HepG2 (cell line): Measurements from ENCODE around the gene MAPK14. TPM values are rescaled to one million over a fixed set of nuclear protein-coding genes. Genes with fewer than 3 reads are reported as not detected.

Experiments used
- ATRX ChIP-seq: sonication (generic); formaldehyde crosslinking; IDR thresholded peaks from 2 replicates; pipeline ENCODE4 v1.4.0; 2020; ENCODE audit warnings: missing genetic modification reagents, borderline replicate concordance
- HCFC1 ChIP-seq: fragments of 150-350 bp; IDR thresholded peaks from 2 replicates; pipeline ENCODE4 v1.6.1; 2014; ENCODE audit warnings: low read depth, low read length
- HNRNPK ChIP-seq: fragments of 200-400 bp; formaldehyde crosslinking; IDR thresholded peaks from 2 replicates; pipeline ENCODE4 v1.6.1; 2018; ENCODE audit warnings: low read length, low read depth, moderate library complexity, mild to moderate bottlenecking; ENCODE audit not compliant: poor library complexity, severe bottlenecking
- HOXA7 ChIP-seq: sonication (generic); formaldehyde crosslinking; IDR thresholded peaks from 2 replicates; pipeline ENCODE4 v1.8.1; 2022; ENCODE audit warnings: mild to moderate bottlenecking, missing genetic modification reagents, moderate library complexity
- HOXD1 ChIP-seq: sonication (generic); formaldehyde crosslinking; IDR thresholded peaks from 2 replicates; pipeline ENCODE4 v1.5.0; 2020; ENCODE audit warnings: missing genetic modification reagents
- KDM4B ChIP-seq: sonication (generic); formaldehyde crosslinking; IDR thresholded peaks from 2 replicates; pipeline ENCODE4 v1.4.0; 2020; ENCODE audit warnings: missing genetic modification reagents
- KLF13 ChIP-seq: sonication (generic); formaldehyde crosslinking; IDR thresholded peaks from 2 replicates; pipeline ENCODE4 v1.4.0; 2020; ENCODE audit warnings: mild to moderate bottlenecking, missing genetic modification reagents
- MIER2 ChIP-seq: IDR thresholded peaks from 2 replicates; pipeline ENCODE4 v1.6.1; 2016; ENCODE audit warnings: missing biosample characterization, missing genetic modification reagents
- NKX3-1 ChIP-seq: sonication (generic); formaldehyde crosslinking; IDR thresholded peaks from 2 replicates; pipeline ENCODE4 v1.5.0; 2020; ENCODE audit warnings: missing genetic modification reagents
- NR3C1 ChIP-seq: sonication (generic); formaldehyde crosslinking; IDR thresholded peaks from 2 replicates; pipeline ENCODE4 v1.4.0; 2020; ENCODE audit warnings: missing genetic modification reagents
- POLR2G ChIP-seq: fragments of 200-400 bp; formaldehyde crosslinking; IDR thresholded peaks from 2 replicates; pipeline ENCODE4 v1.6.1; 2018; ENCODE audit warnings: mild to moderate bottlenecking, low read depth, low read length, moderate library complexity
- RAD51 ChIP-seq: fragments of 450-650 bp; IDR thresholded peaks from 2 replicates; pipeline ENCODE4 v1.6.1; 2016; ENCODE audit warnings: borderline replicate concordance
- SALL1 ChIP-seq: sonication (generic); formaldehyde crosslinking; IDR thresholded peaks from 2 replicates; pipeline ENCODE4 v1.8.0; 2022; ENCODE audit warnings: mild to moderate bottlenecking, missing genetic modification reagents
- SMARCE1 ChIP-seq: fragments of 450-650 bp; IDR thresholded peaks from 2 replicates; pipeline ENCODE4 v1.6.1; 2017; ENCODE audit warnings: borderline replicate concordance
- THAP11 ChIP-seq: IDR thresholded peaks from 2 replicates; pipeline ENCODE4 v1.6.1; 2016; ENCODE audit warnings: missing biosample characterization, missing genetic modification reagents
- TP53 ChIP-seq: sonication (generic); formaldehyde crosslinking; conservative IDR thresholded peaks from 2 replicates; pipeline ENCODE4 v1.4.0; 2020; ENCODE audit warnings: missing genetic modification reagents
- XBP1 ChIP-seq: sonication (generic); formaldehyde crosslinking; IDR thresholded peaks from 2 replicates; pipeline ENCODE4 v1.5.0; 2020; ENCODE audit warnings: missing genetic modification reagents
- ZFP36L2 ChIP-seq: sonication (generic); formaldehyde crosslinking; IDR thresholded peaks from 2 replicates; pipeline ENCODE4 v1.4.0; 2020; ENCODE audit warnings: missing genetic modification reagents
- ZFP82 ChIP-seq: sonication (generic); formaldehyde crosslinking; IDR thresholded peaks from 2 replicates; pipeline ENCODE4 v1.5.1; 2020; ENCODE audit warnings: mild to moderate bottlenecking, missing genetic modification reagents, borderline replicate concordance
- ZNF333 ChIP-seq: sonication (generic); formaldehyde crosslinking; IDR thresholded peaks from 2 replicates; pipeline ENCODE4 v1.4.0; 2020; ENCODE audit warnings: mild to moderate bottlenecking, missing genetic modification reagents, borderline replicate concordance
- ZNF337 ChIP-seq: sonication (generic); formaldehyde crosslinking; IDR thresholded peaks from 2 replicates; pipeline ENCODE4 v1.5.1; 2020; ENCODE audit warnings: missing genetic modification reagents, low read depth, mild to moderate bottlenecking, borderline replicate concordance
- ZNF615 ChIP-seq: sonication (generic); formaldehyde crosslinking; IDR thresholded peaks from 2 replicates; pipeline ENCODE4 v1.5.0; 2020; ENCODE audit warnings: mild to moderate bottlenecking, missing genetic modification reagents, borderline replicate concordance
- ZSCAN9 ChIP-seq: IDR thresholded peaks from 2 replicates; pipeline ENCODE4 v1.6.1; 2016; ENCODE audit warnings: borderline replicate concordance
- polyA plus RNA-seq, 8 experiments: library from polyadenylated mRNA; depleted of rRNA in 3 of 8; stranded (reverse) in 7 of 8; unstranded in 1 of 8; fragments of >200 nt; fragmentation: Illumina TruSeq in 4 of 8; extraction: Trizol in 4 of 8; gene quantifications; 2 replicates each; pipeline versions ENCODE4 v1.2.1 to v1.2.3, GENCODE V29; 2011 to 2016; ENCODE audit warnings: low read depth in 4 of 8, missing spikeins in 1 of 8, mixed read lengths in 1 of 8; ENCODE audit not compliant: insufficient read depth in 1 of 8
- total RNA-seq, 5 experiments: library from RNA; depleted of rRNA; stranded (reverse); fragments of >200 nt; fragmentation: Illumina TruSeq; extraction: Trizol; gene quantifications; 2 replicates each; pipeline ENCODE4 v1.2.3, GENCODE V29; 2016; ENCODE audit warnings: low read depth in 1 of 5
- TF ChIP-seq, protein P1 (sequence below): sonication (generic); formaldehyde crosslinking; IDR thresholded peaks from 2 replicates; pipeline ENCODE4 v1.5.1; 2020; ENCODE audit warnings: missing genetic modification reagents, mild to moderate bottlenecking, borderline replicate concordance
- TF ChIP-seq, protein P2 (sequence below): sonication (generic); formaldehyde crosslinking; IDR thresholded peaks from 2 replicates; pipeline ENCODE4 v1.5.0; 2020; ENCODE audit warnings: missing genetic modification reagents
- TF ChIP-seq, protein P3 (sequence below): conservative IDR thresholded peaks from 2 replicates; pipeline ENCODE4 v1.6.1; 2018; ENCODE audit warnings: missing genetic modification reagents
- TF ChIP-seq, protein P4 (sequence below): sonication (generic); formaldehyde crosslinking; IDR thresholded peaks from 2 replicates; pipeline ENCODE4 v1.9.0; 2022; ENCODE audit warnings: missing genetic modification reagents, mild to moderate bottlenecking, borderline replicate concordance
- TF ChIP-seq, protein P5 (sequence below): sonication (generic); formaldehyde crosslinking; IDR thresholded peaks from 2 replicates; pipeline ENCODE4 v1.4.0; 2020; ENCODE audit warnings: missing genetic modification reagents, borderline replicate concordance

The MAPK14 gene
- total and polyA plus RNA-seq, 2 of the 13 experiments (the other 11 are each of a cell fraction or from before 2014, with no cell fraction given), result 66.3 to 67.3 TPM

DNA sequence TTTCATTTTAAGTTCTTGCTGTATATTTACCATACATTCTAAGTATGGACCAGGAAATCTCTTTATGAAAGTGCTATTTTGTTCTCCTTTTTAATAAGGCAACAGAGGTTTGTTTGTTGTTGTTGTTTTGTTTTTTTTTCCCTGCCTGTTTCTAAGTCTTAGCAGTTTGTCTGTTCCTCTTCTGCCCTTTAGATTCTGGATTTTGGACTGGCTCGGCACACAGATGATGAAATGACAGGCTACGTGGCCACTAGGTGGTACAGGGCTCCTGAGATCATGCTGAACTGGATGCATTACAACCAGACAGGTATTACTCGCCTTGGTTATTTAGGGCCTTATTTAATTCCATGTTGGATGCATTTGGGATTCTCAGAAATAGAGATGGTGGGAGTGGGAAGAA is 48.0 kb downstream of the MAPK14 start (continued):
- TF ChIP-seq NKX3-1 (CRISPR knock-in tag), result no peak
- TF ChIP-seq HOXA7 (CRISPR knock-in tag), result no peak
- no peak for TF ChIP-seq TP53 (CRISPR knock-in tag)
- peak; percentile 39; the same call in 1 of the 2 replicates for TF ChIP-seq SALL1 (CRISPR knock-in tag)
- TF ChIP-seq ZSCAN9 (CRISPR knock-in tag), result 0 out of 2 replicates have a peak, but pooled peaks have one; percentile 23
- no peak for TF ChIP-seq HCFC1
- TF ChIP-seq POLR2G, result no peak
- TF ChIP-seq ZFP82, result no peak
- TF ChIP-seq, protein P1, sequence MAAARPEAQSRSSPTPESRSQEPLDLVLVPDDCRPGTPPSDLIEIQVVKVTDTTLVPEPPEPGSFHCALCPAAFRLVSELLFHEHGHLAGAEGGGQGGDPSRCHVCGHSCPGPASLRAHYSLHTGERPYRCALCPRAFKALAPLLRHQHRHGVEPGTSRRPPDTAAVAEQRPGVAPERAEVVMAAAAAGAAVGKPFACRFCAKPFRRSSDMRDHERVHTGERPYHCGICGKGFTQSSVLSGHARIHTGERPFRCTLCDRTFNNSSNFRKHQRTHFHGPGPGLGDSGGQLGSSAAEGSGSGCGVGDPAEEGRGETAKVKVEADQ (CRISPR knock-in tag), result no peak
- TF ChIP-seq, protein P2, sequence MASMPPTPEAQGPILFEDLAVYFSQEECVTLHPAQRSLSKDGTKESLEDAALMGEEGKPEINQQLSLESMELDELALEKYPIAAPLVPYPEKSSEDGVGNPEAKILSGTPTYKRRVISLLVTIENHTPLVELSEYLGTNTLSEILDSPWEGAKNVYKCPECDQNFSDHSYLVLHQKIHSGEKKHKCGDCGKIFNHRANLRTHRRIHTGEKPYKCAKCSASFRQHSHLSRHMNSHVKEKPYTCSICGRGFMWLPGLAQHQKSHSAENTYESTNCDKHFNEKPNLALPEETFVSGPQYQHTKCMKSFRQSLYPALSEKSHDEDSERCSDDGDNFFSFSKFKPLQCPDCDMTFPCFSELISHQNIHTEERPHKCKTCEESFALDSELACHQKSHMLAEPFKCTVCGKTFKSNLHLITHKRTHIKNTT (CRISPR knock-in tag), result no peak
- TF ChIP-seq HOXD1, result no peak
- TF ChIP-seq HNRNPK, result no peak
- no peak for TF ChIP-seq ZNF337 (CRISPR knock-in tag)
- no peak for TF ChIP-seq RAD51
- no peak for TF ChIP-seq ZNF333 (CRISPR knock-in tag)
- no peak for TF ChIP-seq KDM4B (CRISPR knock-in tag)
- no peak for TF ChIP-seq NR3C1 (CRISPR knock-in tag)
- TF ChIP-seq MIER2 (CRISPR knock-in tag), result 0 out of 2 replicates have a peak, but pooled peaks have one; percentile 17
- no peak for TF ChIP-seq ZNF615 (CRISPR knock-in tag)
- TF ChIP-seq, protein P3, sequence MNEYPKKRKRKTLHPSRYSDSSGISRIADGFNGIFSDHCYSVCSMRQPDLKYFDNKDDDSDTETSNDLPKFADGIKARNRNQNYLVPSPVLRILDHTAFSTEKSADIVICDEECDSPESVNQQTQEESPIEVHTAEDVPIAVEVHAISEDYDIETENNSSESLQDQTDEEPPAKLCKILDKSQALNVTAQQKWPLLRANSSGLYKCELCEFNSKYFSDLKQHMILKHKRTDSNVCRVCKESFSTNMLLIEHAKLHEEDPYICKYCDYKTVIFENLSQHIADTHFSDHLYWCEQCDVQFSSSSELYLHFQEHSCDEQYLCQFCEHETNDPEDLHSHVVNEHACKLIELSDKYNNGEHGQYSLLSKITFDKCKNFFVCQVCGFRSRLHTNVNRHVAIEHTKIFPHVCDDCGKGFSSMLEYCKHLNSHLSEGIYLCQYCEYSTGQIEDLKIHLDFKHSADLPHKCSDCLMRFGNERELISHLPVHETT (CRISPR knock-in tag), result no peak
- TF ChIP-seq, protein P4, sequence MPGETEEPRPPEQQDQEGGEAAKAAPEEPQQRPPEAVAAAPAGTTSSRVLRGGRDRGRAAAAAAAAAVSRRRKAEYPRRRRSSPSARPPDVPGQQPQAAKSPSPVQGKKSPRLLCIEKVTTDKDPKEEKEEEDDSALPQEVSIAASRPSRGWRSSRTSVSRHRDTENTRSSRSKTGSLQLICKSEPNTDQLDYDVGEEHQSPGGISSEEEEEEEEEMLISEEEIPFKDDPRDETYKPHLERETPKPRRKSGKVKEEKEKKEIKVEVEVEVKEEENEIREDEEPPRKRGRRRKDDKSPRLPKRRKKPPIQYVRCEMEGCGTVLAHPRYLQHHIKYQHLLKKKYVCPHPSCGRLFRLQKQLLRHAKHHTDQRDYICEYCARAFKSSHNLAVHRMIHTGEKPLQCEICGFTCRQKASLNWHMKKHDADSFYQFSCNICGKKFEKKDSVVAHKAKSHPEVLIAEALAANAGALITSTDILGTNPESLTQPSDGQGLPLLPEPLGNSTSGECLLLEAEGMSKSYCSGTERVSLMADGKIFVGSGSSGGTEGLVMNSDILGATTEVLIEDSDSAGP (CRISPR knock-in tag), result no peak
- TF ChIP-seq ZFP36L2 (CRISPR knock-in tag), result no peak
- 0 out of 2 replicates have a peak, but pooled peaks have one; percentile 22 for TF ChIP-seq THAP11
- no peak for TF ChIP-seq ATRX (CRISPR knock-in tag)
- no peak for TF ChIP-seq XBP1 (CRISPR knock-in tag)
- TF ChIP-seq, protein P5, sequence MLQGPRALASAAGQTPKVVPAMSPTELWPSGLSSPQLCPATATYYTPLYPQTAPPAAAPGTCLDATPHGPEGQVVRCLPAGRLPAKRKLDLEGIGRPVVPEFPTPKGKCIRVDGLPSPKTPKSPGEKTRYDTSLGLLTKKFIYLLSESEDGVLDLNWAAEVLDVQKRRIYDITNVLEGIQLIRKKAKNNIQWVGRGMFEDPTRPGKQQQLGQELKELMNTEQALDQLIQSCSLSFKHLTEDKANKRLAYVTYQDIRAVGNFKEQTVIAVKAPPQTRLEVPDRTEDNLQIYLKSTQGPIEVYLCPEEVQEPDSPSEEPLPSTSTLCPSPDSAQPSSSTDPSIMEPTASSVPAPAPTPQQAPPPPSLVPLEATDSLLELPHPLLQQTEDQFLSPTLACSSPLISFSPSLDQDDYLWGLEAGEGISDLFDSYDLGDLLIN (CRISPR knock-in tag), result no peak
- TF ChIP-seq SMARCE1, result no peak
- TF ChIP-seq KLF13, result no peak
